HG03103 (cell line): ENCODE data around the gene GCNT2.
"Not testable (repeated sequence)": the region's sequence is repeated elsewhere in the genome, so short reads cannot be mapped to it uniquely, and the experiment has no call there.

Experiments
- ATAC-seq: cut with Tn5 transposase; IDR thresholded peaks from one replicate; pipeline ENCODE4 v1.9.1; 2021; ENCODE audit warnings: low read depth; ENCODE audit not compliant: unreplicated experiment

Gene GCNT2

DNA sequence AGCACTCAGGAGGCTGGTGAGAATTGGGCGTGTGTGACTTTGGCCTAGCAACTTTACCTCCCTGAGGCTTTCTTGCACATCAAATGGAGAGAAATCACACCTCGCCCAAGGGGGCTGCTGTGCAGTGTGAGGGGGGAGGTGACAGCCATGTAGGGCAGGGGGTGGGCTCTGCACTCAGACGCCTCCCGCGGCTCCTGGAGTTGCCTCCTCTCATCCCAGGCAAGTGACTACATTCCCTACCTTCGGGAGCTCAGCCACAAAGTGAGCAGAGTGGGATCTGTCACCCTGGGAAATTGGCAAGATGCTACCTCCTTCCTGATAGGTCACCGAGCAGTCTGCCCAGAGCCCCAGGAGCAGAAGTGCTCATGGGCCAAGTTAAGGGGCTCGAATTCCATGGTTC is 56.0 kb downstream of the GCNT2 start:
- no peak for ATAC-seq

DNA sequence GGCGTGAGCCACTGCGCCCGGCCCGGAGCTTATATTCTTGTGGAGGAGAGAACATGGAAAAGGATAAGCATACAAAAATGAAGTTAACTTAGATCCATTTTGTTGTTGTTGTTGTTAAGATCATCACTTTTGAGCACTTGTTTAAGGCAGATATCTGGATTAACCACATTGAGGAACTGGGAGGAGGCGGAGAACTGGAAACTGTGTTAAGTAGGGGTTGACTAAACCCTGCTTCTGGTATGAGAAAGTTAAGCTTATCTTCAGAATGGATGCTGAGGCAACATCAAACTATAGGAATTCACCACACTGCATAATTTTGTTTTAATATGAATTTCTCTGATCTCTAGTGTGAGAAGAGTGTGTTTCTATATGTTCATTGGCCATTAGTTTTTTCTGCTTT is 57.6 kb downstream of the GCNT2 start:
- no peak for ATAC-seq

DNA sequence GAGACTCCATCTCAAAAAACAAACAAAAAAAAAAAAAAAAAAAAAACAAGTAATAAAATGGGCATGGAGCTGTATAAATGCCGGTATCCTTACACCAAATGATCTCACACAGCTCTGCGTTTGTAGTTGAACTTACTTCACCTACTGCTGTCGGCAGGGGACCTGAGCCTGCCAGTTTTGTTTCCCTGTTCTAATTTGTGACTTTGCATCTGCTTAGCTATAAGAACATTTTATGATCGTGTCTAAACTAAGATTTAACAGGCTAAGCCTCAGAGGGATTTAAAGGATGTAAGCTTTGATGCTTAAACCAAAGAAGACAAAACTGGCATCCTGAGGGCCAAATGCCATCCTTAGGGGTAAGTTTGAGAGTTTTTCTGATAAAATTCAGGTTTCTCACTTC is 58.7 kb downstream of the GCNT2 start:
- no peak for ATAC-seq

DNA sequence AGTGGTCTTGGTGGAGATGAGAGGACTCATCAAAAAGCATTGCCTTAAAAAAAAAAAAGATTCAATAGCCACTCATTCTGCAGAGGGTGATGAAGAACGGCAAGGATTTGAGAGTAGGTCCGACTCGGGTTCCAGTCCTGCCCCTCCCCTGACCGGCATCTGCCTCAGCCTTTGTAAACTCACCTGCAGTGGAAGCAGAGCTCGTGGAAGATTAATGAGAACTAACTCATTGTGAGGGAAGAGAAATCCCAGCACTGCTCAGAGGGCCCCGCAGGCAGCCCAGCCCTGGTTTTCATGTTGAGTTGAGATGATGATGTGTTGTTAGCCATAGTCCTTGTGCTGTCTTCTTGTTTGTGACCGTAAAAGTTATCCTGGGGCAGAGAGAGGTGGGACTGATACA is 59.4 kb downstream of the GCNT2 start:
- ATAC-seq: no peak

DNA sequence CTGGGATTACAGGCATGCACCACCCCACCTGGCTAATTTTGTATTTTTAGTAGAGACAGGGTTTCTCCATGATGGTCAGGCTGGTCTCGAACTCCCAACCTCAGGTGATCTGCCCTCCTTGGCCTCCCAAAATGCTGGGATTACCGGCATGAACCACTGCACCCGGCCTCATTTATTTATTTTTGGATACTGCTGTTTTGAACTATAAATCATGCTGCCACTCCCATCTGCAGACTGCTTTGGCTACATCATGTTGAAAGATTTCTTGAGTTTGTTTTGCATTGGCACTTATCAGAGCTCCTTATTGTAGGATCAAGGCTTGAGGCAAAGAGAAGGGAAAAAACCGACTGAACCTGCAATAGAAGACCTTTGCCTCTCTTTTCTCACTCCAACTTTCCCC is 60.3 kb downstream of the GCNT2 start:
- not testable (repeated sequence) for ATAC-seq

DNA sequence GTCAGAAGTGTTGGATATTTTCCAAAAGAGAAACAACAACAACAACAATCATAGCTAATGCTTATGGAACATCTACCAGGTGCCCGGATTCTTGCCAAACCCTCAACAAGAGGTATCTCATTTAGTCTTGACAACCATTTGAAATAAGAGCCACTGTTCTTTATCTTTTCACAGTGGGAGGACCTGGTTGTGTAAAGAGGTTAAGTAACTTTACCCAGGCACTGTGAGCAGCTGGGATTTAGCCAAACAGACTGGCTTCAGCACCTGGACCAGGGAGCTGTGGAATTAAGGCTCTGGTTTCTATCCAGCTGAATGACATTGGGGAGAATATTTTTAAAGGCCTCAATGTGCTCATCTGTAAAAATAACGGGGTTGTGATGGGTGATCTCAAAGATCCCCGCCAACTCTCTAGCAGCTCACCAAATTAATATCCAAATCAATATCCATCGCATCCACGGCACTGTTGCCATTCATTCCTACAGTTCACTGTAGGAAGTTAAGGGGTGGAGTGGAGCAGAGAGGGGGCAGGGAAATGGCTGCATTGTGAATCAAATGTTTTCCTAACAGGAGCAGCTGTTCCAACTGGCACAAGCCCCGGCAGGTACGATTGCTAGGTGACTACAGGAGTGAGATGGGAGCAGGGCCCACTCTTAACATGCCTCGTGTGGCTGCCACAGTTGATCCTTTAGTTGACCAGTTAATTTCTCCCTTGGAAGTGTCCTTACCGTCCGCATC is 61.8 kb downstream of the GCNT2 start:
- ATAC-seq: no peak

DNA sequence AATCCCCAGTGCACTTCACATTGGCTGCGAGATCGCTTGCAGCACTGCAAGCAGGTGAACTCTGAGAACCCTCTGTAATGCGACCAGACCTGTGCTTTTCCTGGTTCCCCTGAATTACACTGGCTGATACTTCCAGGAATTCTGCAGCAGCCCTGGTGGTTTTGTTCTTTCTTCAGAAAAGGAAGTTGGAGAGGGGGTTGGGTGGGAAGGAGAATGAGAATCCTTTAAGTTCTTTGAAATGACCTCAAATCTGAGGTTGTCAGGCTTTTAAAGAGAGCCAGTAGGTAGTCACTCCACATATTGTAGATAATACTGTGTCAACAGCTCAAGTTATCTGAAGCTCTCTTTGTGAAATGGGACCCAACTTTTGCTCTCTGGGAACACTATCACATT is 62.4 kb downstream of the GCNT2 start:
- no peak for ATAC-seq

DNA sequence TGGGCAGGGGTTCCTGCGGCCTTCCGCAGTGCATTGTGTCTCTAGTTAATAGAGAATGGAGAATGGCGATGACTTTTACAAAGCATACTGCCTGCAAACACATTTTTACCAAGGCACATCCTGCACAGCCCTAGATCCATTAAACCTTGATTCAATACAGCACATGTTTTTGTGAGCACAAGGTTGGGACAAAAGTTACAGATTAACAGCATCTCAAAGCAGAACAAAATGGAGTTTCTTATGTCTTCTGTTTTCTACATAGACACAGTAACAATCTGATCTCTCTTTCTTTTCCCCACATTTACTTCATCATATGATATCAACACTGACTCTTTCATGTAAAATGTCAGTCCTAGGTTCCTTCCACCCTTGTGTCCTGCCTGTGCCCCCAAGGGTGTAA is 63.5 kb downstream of the GCNT2 start:
- no peak for ATAC-seq

DNA sequence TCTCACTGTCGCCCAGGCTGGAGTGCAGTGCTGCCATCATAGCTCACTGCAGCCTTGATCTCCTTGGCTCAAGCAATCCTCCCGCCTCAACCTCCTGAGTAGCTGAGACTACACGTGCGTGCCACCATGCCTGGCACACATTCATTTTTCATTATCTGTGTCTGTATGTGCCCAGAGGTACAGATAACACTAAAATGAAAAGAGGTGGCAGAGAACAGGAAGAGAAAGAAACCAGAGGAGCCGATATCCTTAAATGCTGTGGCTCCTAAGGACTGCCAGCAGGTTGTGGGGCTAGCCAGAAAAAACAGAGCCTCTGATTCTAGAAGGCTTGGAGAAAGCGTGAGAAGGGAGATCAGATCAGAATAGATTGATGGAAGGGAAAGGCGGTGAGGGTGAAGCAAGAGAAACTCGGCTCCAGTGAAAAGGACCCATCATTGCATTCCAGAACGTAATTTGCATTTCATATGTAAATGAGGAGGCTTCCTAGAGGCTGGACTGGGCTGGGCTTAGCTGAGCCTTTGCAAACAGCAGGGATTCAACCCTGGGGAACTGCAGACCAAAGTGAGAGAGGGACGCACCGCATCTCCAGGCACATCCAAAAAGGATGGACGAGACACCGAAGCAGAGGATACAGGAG is 64.2 kb downstream of the GCNT2 start:
- no peak for ATAC-seq

DNA sequence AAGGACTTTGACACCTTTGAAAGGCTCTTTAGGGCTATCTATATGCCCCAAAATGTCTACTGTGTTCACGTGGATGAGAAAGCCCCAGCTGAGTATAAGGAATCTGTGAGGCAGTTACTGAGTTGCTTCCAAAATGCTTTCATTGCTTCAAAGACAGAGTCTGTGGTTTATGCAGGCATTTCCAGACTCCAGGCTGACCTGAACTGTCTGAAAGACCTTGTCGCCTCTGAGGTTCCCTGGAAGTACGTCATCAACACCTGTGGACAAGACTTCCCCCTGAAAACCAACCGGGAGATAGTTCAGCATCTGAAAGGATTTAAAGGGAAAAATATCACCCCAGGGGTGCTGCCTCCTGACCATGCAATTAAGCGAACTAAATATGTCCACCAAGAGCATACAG is 65.2 kb downstream of the GCNT2 start:
- ATAC-seq: no peak

DNA sequence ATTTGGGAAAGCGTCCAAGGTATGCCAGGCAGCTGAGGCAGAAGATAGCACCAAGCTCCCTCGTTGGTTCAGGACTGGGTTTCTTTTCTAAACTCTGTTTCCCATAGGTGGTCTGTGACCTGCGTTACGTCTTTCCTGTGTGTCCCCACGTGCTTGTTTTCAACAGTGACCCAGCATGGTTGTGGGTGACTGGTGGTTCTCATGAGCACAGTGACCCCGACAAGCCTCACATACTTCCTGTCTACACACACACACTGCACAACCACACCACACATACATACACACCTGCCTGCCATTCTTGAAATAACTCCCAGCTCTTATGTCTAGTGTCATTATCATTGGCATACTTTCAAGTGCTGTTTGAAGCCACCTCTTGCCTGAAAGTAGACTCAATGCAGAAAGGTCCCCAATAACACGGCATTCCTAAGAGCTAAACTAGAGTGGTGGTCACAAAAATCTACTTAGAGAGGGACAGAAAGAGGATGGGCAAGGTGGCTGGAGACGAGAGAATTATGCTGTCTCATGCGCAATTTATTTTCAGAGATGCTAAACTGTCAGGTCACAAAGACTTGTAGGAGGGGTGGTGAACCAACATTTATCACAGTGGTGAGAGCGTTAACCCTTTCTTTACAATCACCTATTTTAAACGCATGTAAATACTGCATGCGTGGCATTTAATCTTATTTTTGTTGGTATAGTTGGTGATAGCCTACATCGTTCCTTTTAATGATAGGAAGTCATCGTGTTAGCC is 66.7 kb downstream of the GCNT2 start:
- ATAC-seq: no peak

DNA sequence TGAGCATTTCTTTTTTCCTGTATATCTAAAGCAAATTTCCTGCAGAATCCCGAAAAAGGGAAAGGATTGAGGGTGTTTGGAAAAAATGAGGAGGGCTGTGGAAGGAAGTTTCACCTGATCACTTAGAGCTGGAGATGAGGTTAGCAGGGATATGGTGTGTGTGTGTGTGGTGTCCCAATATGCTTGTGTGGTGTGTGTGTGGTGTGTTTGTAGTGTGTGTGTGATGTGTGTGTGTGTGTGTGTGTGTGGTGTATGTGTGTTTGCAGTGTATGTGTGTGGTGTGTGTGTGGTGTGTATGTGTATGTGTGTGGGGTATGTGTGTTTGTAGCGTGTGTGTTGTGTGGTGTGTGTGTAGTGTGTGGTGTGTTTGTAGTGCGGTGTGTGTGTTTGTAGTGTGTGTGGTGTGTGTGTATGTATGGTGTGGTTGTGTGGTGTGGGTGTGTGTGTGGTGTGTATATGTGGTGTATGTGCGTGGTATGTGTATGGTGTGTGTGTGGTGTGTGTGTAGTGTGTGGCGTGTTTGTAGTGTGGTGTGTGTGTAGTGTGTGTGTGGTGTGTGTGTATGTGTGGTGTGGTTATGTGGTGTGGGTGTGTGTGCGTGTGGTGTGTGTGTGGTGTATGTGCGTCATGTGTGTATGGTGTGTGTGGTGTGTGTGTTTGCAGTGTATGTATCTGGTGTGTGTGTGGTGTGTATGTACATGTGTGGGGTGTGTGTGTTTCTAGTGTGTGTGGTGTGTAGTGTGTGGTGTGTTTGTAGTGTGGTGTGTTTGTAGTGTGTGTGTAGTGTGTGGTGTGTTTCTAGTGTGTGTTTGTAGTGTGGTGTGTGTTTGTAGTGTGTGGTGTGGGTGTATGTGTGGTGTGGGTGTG is 67.6 kb downstream of the GCNT2 start:
- ATAC-seq: no peak

DNA sequence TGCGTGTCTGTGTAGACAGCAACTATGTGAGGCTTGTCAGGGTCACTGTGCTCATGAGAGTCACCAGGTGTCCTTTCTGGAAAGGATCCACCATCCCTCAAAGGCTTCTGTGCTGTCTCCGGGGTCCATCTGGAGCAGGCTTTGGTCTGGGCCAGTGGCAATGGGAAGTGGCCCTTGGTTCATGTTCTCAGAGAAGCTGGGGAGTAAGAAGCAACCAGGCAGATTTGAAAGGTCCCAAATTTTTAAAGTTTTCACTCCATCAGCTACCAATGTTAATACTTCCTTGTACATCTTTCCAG is 68.2 kb downstream of the GCNT2 start:
- no peak for ATAC-seq

DNA sequence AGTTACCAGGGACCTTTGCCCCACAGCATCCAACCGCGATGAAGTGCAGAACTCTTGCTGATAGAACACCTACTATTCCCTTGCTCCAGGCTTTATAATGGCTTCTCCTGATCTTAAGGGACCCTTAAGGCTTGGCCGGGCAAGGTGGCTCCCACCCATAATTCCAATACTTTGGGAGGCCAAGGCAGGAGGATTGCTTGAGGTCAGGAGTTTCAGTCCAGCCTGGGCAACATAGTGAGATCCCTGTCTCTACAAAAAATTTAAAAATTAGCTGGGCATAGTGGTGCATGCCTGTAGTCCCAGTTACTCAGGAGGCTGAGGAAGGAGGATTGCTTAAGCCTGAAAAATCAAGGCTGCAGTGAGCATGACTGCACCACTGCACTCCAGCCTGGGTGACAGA is 68.8 kb downstream of the GCNT2 start:
- no peak for ATAC-seq

DNA sequence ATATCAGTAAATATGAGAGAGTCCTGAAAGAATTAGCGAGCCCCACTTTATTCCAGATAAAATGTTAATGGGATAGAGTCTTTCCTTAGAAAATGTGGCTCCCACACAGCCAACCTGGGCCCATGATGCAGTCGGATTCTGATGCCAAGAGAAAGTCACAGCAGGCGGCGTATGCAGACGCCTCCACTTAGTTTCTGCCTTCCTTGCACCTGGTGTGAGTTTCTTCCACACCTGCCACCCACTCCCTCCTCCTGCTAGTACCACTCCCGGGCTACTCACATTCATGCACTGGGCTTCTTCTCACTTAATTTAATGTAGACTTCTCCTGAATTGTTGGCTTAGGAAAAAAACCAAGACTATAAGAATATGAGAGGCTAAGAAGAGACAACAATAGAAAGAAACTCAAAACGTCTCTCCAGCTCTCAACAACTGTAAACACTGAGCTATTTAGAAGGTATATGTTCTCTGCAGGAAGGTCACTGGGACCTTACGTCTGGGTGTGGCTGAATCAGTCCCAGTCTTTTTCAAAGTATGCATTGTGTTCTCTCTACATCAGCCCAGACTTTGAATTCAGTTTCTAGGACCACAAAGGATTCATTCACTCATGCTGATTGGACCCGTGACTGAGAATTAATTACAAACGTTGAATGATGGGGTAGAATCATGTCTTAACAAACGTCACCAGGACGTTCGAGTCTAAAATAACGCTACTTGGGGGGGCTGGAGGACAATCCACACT is 70.4 kb downstream of the GCNT2 start:
- ATAC-seq: no peak

DNA sequence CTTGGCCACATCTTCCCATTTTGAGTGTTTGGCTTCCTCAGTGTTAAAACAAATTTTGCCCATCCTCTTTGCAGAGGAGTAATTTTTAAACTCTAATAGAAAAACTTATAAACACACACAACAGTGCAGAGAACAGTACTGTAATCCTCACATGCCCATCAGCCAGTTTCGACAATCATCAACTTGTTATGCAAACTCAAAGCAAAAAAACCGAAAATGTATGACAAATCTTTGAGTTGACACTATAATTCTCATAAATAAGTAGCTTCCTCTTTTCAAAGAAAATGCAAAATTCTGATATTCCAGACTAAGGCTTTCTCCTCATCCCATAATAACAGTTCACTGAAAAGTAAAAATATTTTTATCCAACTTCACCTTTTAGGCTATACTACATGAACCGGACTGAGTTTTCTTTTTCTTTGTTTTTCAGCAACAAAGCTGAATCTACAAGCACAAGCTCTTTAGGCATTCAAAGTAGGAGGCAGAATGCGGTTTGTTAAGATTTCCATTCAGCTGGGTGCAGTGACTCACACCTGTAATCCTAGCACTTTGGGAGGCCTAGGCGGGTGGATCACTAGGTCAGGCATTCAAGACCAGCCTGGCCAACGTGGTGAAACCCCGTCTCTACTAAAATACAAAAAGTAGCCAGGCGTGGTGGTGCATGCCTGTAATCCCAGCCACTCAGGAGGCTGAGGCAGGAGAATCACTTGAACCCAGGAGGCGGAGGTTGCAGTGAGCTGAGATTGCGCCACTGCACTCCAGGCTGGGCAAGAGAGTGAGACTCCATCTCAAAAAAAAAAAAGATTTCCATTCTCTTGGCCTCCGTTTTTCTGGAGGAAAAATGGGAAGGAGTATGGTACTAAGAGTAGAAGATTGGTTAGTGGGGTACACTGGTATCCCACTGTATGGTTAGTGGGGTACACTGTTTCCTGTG is 74.8 kb downstream of the GCNT2 start:
- no peak for ATAC-seq

DNA sequence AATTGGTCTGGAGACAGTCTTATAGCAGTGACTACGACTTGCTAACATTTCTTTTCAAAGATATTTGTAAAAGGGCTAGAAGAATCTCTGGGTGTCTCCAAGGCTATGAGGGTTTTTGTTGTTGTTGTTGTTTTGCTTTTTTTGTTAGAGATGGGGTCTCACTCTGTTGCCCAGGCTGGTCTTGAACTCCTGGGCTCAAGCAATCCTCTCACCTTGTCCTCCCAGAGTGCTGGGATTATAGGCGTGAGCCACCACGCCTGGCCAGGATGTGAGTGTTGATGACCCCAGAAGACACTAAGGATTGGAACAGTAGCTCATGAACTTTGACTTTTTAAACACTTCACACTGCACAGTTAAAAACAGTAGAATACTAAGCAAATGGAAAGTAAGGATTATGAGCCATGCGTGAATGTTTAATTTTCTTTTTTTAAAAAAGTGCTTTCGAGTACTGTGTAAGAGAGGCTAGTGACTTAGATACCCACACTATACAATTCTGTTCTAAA is 76.4 kb downstream of the GCNT2 start:
- no peak for ATAC-seq

DNA sequence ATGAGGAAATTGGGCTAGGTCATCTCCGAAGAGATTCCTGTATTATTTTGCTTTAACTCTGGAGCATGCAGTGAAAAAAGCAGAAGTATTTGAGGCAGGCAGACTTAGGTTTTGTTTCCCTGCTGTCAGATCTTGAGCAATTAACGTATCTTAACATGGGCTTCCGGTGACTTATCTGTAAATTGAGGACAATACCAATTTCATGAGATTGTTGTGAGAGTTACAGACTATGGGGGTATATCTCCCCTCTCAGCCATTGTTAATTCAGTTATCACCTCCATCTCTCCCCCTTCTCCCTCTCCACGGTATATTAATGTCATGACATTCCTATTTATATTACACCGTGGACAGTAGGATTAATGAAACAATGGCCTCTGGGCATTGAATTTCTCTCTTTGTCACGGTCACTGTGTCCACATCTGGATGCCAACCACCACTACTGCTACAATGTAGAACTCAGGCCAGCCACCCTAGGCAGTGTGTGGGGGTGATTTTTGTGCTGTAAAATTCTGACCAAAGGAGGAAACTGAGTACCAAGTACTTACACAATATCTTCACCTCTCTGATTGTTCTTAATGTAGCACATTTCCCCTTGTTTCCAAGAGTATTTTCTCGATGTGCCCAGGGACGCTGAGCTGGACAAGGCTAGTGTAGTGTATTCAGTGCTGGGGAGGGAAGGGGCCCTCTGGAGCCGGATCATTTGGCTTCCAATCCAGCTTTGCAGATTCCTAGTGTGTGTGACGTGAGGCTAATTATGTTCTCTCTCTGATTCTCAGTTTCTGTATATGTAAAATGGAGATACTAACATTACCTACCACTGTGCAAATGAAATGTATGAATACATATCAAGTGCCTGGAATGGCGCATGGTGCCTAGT is 77.2 kb downstream of the GCNT2 start:
- ATAC-seq: no peak
